Body of pancreas (tissue), 2 donors: ENCODE results near the gene SCGB1D1. TPM values are rescaled to one million over a fixed set of nuclear protein-coding genes. Genes with fewer than 3 reads are reported as not detected.

Experiments
- total RNA-seq, 2 donors: library from RNA; depleted of rRNA; stranded (reverse); fragments of >200 nt; gene quantifications; one replicate each; pipeline ENCODE4 v1.1.0, GENCODE V29; 2016

SCGB1D1 gene
- total RNA-seq, 2 donors from 2014 or later, result not detected

Other genes with a start within 250 kb of the SCGB1D1 start
- gene BEST1, start 239.9 kb upstream of the SCGB1D1 start, total RNA-seq, result 1 to 10 TPM; 1.6 to 2.6 TPM
- 1,000 to 10,000 TPM; 1,333 to 1,363 TPM for gene FTH1, start 222.6 kb upstream of the SCGB1D1 start, total RNA-seq
- gene INCENP, start 66.2 kb upstream of the SCGB1D1 start, total RNA-seq, result 1 to 10 TPM; 5.4 to 7.9 TPM
- gene SCGB2A1, start 18.5 kb downstream of the SCGB1D1 start, total RNA-seq, result 10 to 100 TPM in 1 of 2 donors, not detected in 1; 10.4 TPM
- not detected for gene SCGB1D2, start 52.0 kb downstream of the SCGB1D1 start, total RNA-seq
- gene SCGB2A2, start 79.9 kb downstream of the SCGB1D1 start, total RNA-seq, result not detected
- gene SCGB1D4, start 108.9 kb downstream of the SCGB1D1 start, total RNA-seq, result not detected
- 10 to 100 TPM; 15.3 to 69.5 TPM for gene ASRGL1, start 147.2 kb downstream of the SCGB1D1 start, total RNA-seq
- gene SCGB1A1, start 228.8 kb downstream of the SCGB1D1 start, total RNA-seq, result not detected